CD4-positive, alpha-beta T cell (primary cell): ENCODE results near the gene TMEM179. TPM values are rescaled to one million over a fixed set of nuclear protein-coding genes. Genes with fewer than 3 reads are reported as not detected.

Experiments used
- ATAC-seq: fragments of 200-7000 bp; cut with Tn5 transposase; one replicate; pipeline ENCODE4 v1.10.0; 2022; ENCODE audit warnings: mild to moderate bottlenecking; ENCODE audit not compliant: poor library complexity
- CTCF ChIA-PET: fragments of 350-600 bp; sonication (Branson Sonifier 250); formaldehyde crosslinking; loops from one replicate; lab custom pipeline; 2021; ENCODE audit warnings: antibody characterized with exemption, inconsistent platforms; lab: Charles Lee
- POLR2A ChIA-PET: fragments of 350-600 bp; sonication (Branson Sonifier 250); formaldehyde crosslinking; loops from one replicate; lab custom pipeline; 2021; ENCODE audit warnings: antibody characterized with exemption, inconsistent platforms; lab: Charles Lee
- DNase-seq, 14 experiments: peaks; one replicate each; pipeline ENCODE4 v3.0.0-alpha.2; 2013 to 2020; ENCODE audit warnings: mixed read lengths in 2 of 14
- H3K27ac ChIP-seq, 2 donors: one replicate each; pipeline versions ENCODE4 v1.5.1 to v1.7.0; 2013; ENCODE audit warnings: low read length in 2 of 2, low read depth in 1 of 2, mild to moderate bottlenecking in 1 of 2
- H3K27me3 ChIP-seq, 2 experiments: 1 replicate in 1 of 2; 2 replicates in 1 of 2; pipeline versions ENCODE4 v1.6.1 to v1.7.0; 2013; ENCODE audit warnings: low read length in 2 of 2, control low read depth in 1 of 2, mild to moderate bottlenecking in 1 of 2, moderate library complexity in 1 of 2; ENCODE audit not compliant: insufficient read depth in 2 of 2, control insufficient read depth in 1 of 2
- H3K36me3 ChIP-seq: one replicate; pipeline ENCODE4 v1.6.1; 2013; ENCODE audit warnings: low read length, control low read depth; ENCODE audit not compliant: insufficient read depth
- H3K4me1 ChIP-seq: one replicate; pipeline ENCODE4 v1.6.1; 2013; ENCODE audit warnings: low read length, control low read depth; ENCODE audit not compliant: insufficient read depth
- H3K4me3 ChIP-seq: one replicate; pipeline ENCODE4 v1.5.1; 2013; ENCODE audit warnings: mild to moderate bottlenecking, low read length, moderate library complexity
- H3K9me3 ChIP-seq, 2 experiments: 1 replicate in 1 of 2; 2 replicates in 1 of 2; pipeline versions ENCODE4 v1.6.1 to v1.7.0; 2013; ENCODE audit warnings: low read length in 2 of 2, mild to moderate bottlenecking in 2 of 2, control low read depth in 1 of 2, moderate library complexity in 1 of 2; ENCODE audit not compliant: control insufficient read depth in 1 of 2, insufficient read depth in 1 of 2
- H3K27ac Mint-ChIP-seq: one replicate; pipeline ENCODE4 v1.8.0; 2020; ENCODE audit warnings: mixed read lengths
- H3K27me3 Mint-ChIP-seq: one replicate; pipeline ENCODE4 v1.8.0; 2021; ENCODE audit warnings: mixed read lengths
- H3K36me3 Mint-ChIP-seq: one replicate; pipeline ENCODE4 v1.8.0; 2021; ENCODE audit warnings: low read depth, mixed read lengths
- H3K4me1 Mint-ChIP-seq: one replicate; pipeline ENCODE4 v1.8.0; 2021; ENCODE audit warnings: low read depth, mixed read lengths
- H3K4me3 Mint-ChIP-seq: one replicate; pipeline ENCODE4 v1.8.0; 2020; ENCODE audit warnings: mild to moderate bottlenecking, mixed read lengths
- H3K9me3 Mint-ChIP-seq: one replicate; pipeline ENCODE4 v1.8.0; 2020; ENCODE audit warnings: mixed read lengths
- CTCF ChIP-seq: fragments of 200-600 bp; IDR thresholded peaks from one replicate; pipeline ENCODE4 v1.8.0; 2022; ENCODE audit warnings: antibody characterized with exemption, mild to moderate bottlenecking
- intact Hi-C, 2 experiments: fragments of 100-400 bp; cut with DNase I in 1 of 2; cut with micrococcal nuclease in 1 of 2; formaldehyde crosslinking; loops; one replicate each; pipeline versions ENCODE4 v1.15.1 to v1.9.0; 2023 to 2025; cut with DNase I, micrococcal nuclease
- total RNA-seq, 174 experiments: library from RNA in 2 of 174; stranded (reverse) in 2 of 174; gene quantifications; one replicate each; pipeline ENCODE4 v1.2.3 and lab custom pipeline; 2021 to 2026

The TMEM179 gene
- total RNA-seq, 2 experiments from 2014 or later = not detected

GRCh38 chr14:104636131-104636530 lies 31.6 kb upstream of the TMEM179 start:
- no peak for ATAC-seq
- peaks cover 6 to 13% of the 10 kb centered on the region in 2 experiments for H3K27me3 ChIP-seq
- peaks cover 15% of the 10 kb centered on the region for H3K27me3 Mint-ChIP-seq
- peaks cover 6% of the 10 kb centered on the region for H3K4me1 ChIP-seq
- peaks cover 0 to 10% of the 10 kb centered on the region in 2 experiments for H3K9me3 ChIP-seq
- no peak overlapping the region for H3K4me3 Mint-ChIP-seq
- H3K9me3 Mint-ChIP-seq = no peaks in the 10 kb centered on the region
- no peak overlapping the region for H3K27ac ChIP-seq
- no peak overlapping the region for H3K27ac Mint-ChIP-seq
- ChIA-PET CTCF (no interaction called here), POLR2A (no interaction called here)
- TF ChIP-seq CTCF = no peak
- H3K4me1 Mint-ChIP-seq = peaks cover 4% of the 10 kb centered on the region
- intact Hi-C loops = loop anchor here in 1 of 2 experiments (5.0 kb wide), 1 partner anchor 544 kb away; no protein-coding TSS in a partner anchor
- no peaks in the 10 kb centered on the region for H3K36me3 ChIP-seq
- H3K36me3 Mint-ChIP-seq = no peaks in the 10 kb centered on the region
- H3K4me3 ChIP-seq = no peak overlapping the region
- DNase-seq = no peak

GRCh38 chr14:104635717-104636116 lies 31.1 kb upstream of the TMEM179 start:
- no peak overlapping the region for H3K4me3 ChIP-seq
- no peaks in the 10 kb centered on the region for H3K36me3 ChIP-seq
- DNase-seq = no peak
- H3K4me1 ChIP-seq = peaks cover 6% of the 10 kb centered on the region
- no peak overlapping the region for H3K27ac Mint-ChIP-seq
- no peaks in the 10 kb centered on the region for H3K36me3 Mint-ChIP-seq
- CTCF ChIA-PET = no interaction called here
- no peaks in the 10 kb centered on the region for H3K9me3 Mint-ChIP-seq
- H3K27ac ChIP-seq = no peak overlapping the region
- POLR2A ChIA-PET = interaction anchor here (0.6 kb wide), 1 partner anchor 151 kb away, joined by 3 read pairs; no protein-coding TSS in a partner anchor
- intact Hi-C loops = loop anchor here in 1 of 2 experiments (5.0 kb wide), 1 partner anchor 543 kb away; no protein-coding TSS in a partner anchor
- H3K27me3 ChIP-seq = peaks cover 6 to 13% of the 10 kb centered on the region in 2 experiments
- H3K27me3 Mint-ChIP-seq = peaks cover 15% of the 10 kb centered on the region
- no peak for TF ChIP-seq CTCF
- no peak overlapping the region for H3K4me3 Mint-ChIP-seq
- ATAC-seq = no peak
- H3K4me1 Mint-ChIP-seq = peaks cover 4% of the 10 kb centered on the region
- H3K9me3 ChIP-seq = peaks cover 0 to 10% of the 10 kb centered on the region in 2 experiments

GRCh38 chr14:104634886-104635570 lies 30.5 kb upstream of the TMEM179 start:
- Mint-ChIP-seq H3K4me1 (peaks cover 2% of the 10 kb centered on the region), H3K27ac (no peak overlapping the region), H3K27me3 (peaks cover 15% of the 10 kb centered on the region), H3K9me3 (no peaks in the 10 kb centered on the region), H3K36me3 (no peaks in the 10 kb centered on the region), H3K4me3 (no peak overlapping the region)
- H3K9me3 ChIP-seq = peaks cover 0 to 7% of the 10 kb centered on the region in 2 experiments
- H3K27me3 ChIP-seq = peaks cover 6 to 9% of the 10 kb centered on the region in 2 experiments
- intact Hi-C loops = loop anchor here in 1 of 2 experiments (5.0 kb wide), 1 partner anchor 543 kb away; no protein-coding TSS in a partner anchor
- no peak for TF ChIP-seq CTCF
- no peak overlapping the region for H3K27ac ChIP-seq
- H3K36me3 ChIP-seq = no peaks in the 10 kb centered on the region
- DNase-seq = no peak
- ATAC-seq = no peak
- peaks cover 3% of the 10 kb centered on the region for H3K4me1 ChIP-seq
- ChIA-PET CTCF (no interaction called here), POLR2A (interaction anchor here (0.6 kb wide), 1 partner anchor 150 kb away, joined by 3 read pairs; no protein-coding TSS in a partner anchor)
- H3K4me3 ChIP-seq = no peak overlapping the region
